Mononuclear cell (primary cell): ENCODE results near the gene CENPE. TPM values are rescaled to one million over a fixed set of nuclear protein-coding genes. Genes with fewer than 3 reads are reported as not detected.

Experiments
- H3K27me3 ChIP-seq: 2 replicates; pipeline ENCODE4 v1.6.0; 2011; ENCODE audit warnings: low read length, control low read depth; ENCODE audit not compliant: insufficient read depth
- H3K4me1 ChIP-seq: 2 replicates; pipeline ENCODE4 v1.5.1; 2011; ENCODE audit warnings: mild to moderate bottlenecking, low read length, control low read depth; ENCODE audit not compliant: insufficient read depth
- H3K4me3 ChIP-seq: 2 replicates; pipeline ENCODE4 v1.5.1; 2011; ENCODE audit warnings: mild to moderate bottlenecking, low read length, moderate library complexity
- H3K9me3 ChIP-seq: 2 replicates; pipeline ENCODE4 v1.5.1; 2011; ENCODE audit warnings: low read depth, mild to moderate bottlenecking, control low read depth, low read length
- total RNA-seq: library from RNA; depleted of rRNA; stranded (reverse); fragments of >200 nt; gene quantifications from one replicate; pipeline ENCODE4 v1.2.3, GENCODE V29; 2012

CENPE gene
- total RNA-seq, 1 donor: 3.7 TPM

GRCh38 chr4:103075894-103076746, 122.0 kb downstream of the CENPE start:
- Histone ChIP-seq H3K9me3 (no peaks in the 10 kb centered on the region), H3K4me3 (peak overlapping the region; percentile 56), H3K4me1 (peaks cover 27% of the 10 kb centered on the region), H3K27me3 (no peaks in the 10 kb centered on the region)

- H3K4me1 ChIP-seq: peaks cover 27% of the 10 kb centered on the region
- H3K4me3 ChIP-seq: peak overlapping the region; percentile 56
- no peaks in the 10 kb centered on the region for H3K9me3 ChIP-seq
- H3K27me3 ChIP-seq: no peaks in the 10 kb centered on the region
Measured at GRCh38 chr4:103075435-103075893, 122.7 kb downstream of the CENPE start.

- Histone ChIP-seq H3K4me3 (no peak overlapping the region), H3K4me1 (peaks cover 27% of the 10 kb centered on the region), H3K9me3 (no peaks in the 10 kb centered on the region), H3K27me3 (no peaks in the 10 kb centered on the region)
Measured at GRCh38 chr4:103074744-103075434, 123.3 kb downstream of the CENPE start.

GRCh38 chr4:103073792-103074438, 124.2 kb downstream of the CENPE start:
- no peak overlapping the region for H3K4me3 ChIP-seq
- no peaks in the 10 kb centered on the region for H3K27me3 ChIP-seq
- H3K4me1 ChIP-seq: peaks cover 27% of the 10 kb centered on the region
- no peaks in the 10 kb centered on the region for H3K9me3 ChIP-seq

- no peak overlapping the region for H3K4me3 ChIP-seq
- no peaks in the 10 kb centered on the region for H3K4me1 ChIP-seq
- no peaks in the 10 kb centered on the region for H3K27me3 ChIP-seq
- no peaks in the 10 kb centered on the region for H3K9me3 ChIP-seq
Measured at GRCh38 chr4:103067841-103068547, 130.1 kb downstream of the CENPE start.

- H3K27me3 ChIP-seq: no peaks in the 10 kb centered on the region
- no peaks in the 10 kb centered on the region for H3K4me1 ChIP-seq
- no peak overlapping the region for H3K4me3 ChIP-seq
Measured at GRCh38 chr4:103060453-103061148, 137.5 kb downstream of the CENPE start.

More at GRCh38 chr4:103060453-103061148, 137.5 kb downstream of the CENPE start:
- no peaks in the 10 kb centered on the region for H3K9me3 ChIP-seq

Other genes with a start within 250 kb of the CENPE start
- 3.4 TPM for gene SLC9B1, start 178.6 kb downstream of the CENPE start, total RNA-seq
- gene SLC9B2, start 121.6 kb downstream of the CENPE start, total RNA-seq: 20.4 TPM
- gene BDH2, start 98.5 kb downstream of the CENPE start, total RNA-seq: 11.2 TPM